Measurements from ENCODE around the gene INTS3.

- no peak for TF ChIP-seq EZH2 (IDR thresholded peaks at IDR 0.05; ENCODE audit: insufficient read depth, low read length)
- TF ChIP-seq CTCF (IDR thresholded peaks at IDR 0.05; ENCODE audit: insufficient read depth, low read depth, low read length): no peak
Measured at GRCh38 chr1:153764310-153764709, 36.5 kb downstream of the INTS3 start.
